T-helper 1 cell (primary cell): ENCODE measurements around the gene USP43.
A peak's percentile ranks its signal among the peaks of the same experiment; 100 is the strongest.

Experiments used
- DNase-seq, 5 donors: peaks; one replicate each; pipeline ENCODE4 v3.0.0-alpha.2; 2012 to 2020

The USP43 gene

GRCh38 chr17:9715503-9716016 is 70.2 kb downstream of the USP43 start:
- DNase-seq: no peak

GRCh38 chr17:9725575-9725974 is 80.3 kb downstream of the USP43 start:
- no peak for DNase-seq

DNA sequence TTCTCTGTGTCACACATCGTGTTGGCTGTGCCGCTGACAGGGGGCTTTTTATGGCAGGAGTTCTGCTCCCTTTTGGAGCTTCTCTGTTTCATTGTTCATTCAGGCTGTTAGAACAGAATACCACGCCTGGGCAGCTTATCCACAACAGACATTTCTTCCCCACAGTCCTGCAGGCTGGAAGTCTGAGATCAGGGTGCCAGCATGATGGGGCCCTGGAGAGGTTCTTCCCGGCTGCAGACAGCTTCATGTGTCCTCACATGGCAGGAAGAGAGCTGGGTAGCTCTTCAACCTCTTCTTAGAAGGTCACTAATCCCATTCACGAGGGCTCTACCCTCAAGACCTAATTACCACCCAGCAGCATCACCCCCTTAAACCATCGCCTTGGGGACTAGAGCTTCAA is 81.0 kb downstream of the USP43 start:
- DNase-seq: no peak

DNA sequence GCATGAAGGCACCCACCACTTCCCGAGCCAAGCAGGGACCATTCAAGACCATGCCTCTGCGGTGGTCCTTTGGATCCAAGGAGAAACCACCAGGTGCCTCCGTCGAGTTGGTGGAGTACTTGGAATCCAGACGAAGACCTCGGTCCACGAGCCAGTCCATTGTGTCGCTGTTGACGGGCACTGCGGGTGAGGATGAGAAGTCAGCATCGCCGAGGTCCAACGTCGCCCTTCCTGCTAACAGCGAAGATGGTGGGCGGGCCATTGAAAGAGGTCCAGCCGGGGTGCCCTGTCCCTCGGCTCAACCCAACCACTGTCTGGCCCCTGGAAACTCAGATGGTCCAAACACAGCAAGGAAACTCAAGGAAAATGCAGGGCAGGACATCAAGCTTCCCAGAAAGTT is 82.7 kb downstream of the USP43 start:
- DNase-seq: no peak

GRCh38 chr17:9728564-9728963 is 83.2 kb downstream of the USP43 start:
- no peak for DNase-seq

- peak in 1 of 5 donors; percentile 14 for DNase-seq
Measured at GRCh38 chr17:9729034-9729650, 83.8 kb downstream of the USP43 start.

DNA sequence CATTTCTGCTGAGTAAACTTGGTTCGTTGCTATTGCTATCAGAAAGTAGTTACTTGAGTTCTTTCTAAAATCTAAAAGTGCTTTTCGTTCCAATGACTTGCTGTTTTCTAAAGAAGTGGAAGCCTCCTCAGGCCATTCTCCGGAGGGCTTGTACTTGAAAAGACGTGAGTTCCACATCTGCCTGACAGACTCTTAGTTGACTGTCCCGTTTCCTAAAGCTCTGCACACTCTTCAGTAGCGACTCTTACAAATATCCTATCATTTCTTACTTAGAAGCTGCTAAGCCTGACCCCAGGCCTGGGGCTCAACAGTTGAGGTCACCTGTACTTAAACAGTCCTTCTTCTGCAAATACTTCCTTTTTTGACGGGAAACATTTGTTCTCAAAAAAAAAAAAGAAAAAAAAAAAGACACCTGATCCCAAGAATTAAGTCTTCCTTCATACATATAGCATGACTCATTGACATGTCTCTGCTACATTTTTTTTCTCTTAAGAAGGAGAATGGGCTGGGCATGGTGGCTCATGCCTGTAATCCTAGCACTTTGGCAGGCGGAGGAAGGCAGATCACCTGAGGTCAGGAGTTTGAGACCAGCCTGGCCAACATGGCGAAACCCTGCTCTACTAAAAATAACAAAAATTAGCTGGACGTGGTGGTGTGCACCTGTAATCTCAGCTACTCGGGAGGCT is 84.6 kb downstream of the USP43 start:
- no peak for DNase-seq

DNA sequence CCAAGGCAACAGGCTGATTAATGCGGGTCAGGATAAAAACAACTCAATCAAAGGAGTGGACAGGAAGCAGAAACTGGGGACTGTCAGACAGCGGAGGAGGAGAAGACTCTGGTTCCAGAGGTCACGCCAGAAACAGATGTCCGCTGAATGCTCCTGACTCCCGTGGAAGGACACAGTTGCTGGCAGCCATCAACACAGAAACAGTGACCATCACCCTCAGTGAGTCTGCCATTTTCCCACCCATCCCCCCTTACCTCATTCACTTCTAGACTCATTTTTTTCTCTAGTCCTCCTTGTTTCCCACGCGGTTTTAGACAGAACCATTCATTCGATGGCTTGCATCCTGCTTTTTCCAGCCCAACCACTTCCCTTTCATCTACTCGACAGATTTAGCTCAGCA is 105.2 kb downstream of the USP43 start:
- DNase-seq: no peak

DNA sequence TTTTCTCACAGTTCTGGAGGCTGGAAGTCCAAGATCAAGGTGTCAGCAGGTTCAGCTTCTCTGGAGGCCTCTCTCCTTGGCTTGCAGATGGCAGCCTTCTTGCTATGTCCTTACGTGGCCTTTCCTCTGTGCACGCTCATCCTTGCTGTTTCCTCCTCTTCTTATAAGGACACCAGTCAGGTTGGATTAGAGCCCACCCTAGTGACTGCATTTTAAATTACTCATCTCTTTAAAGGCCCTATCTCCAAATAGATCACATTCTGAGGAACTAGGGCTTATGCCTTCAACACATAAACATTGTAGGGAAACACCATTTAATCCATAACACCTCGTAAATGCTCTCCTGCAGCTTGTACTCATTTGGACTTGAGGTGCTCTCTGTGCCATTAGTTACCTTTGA is 109.8 kb downstream of the USP43 start:
- no peak for DNase-seq

DNA sequence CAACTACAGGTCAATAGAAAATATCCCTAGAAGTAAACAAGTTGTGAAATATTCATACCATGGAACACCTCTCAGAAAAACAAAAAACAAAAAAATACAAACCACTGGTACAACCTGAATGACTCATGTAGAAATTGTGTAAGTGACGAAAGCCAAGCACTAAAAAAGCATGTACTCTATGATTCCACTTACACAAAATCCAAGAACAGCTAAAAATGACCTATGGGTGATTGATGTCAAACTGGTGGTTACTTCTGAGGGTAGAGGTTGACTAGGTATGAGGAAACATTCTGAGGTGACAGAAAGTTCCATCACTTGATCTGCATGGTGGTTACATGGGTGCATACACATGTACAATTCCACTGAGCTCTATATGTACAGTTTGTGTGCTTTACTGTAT is 114.9 kb downstream of the USP43 start:
- DNase-seq: peak in 1 of 5 donors; percentile 4

DNA sequence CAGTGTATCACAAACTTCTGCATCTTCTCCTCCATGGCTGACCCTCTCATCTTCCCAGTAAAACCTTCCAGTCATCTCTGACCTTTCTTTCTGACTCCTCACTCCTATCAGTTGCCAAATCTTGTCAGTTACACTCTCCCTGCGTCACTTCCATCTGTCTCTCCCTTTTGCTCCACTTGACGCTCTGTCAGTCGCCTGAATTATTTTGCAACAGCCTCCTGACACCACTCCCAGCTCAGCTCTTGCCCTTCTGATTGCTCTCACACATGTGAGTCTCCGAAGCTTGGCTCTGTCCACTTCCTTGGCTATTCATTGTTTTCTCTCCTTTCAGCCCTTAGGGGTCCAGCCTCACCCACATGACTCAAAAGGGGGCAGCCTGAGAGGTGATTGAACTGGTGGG is 118.3 kb downstream of the USP43 start:
- DNase-seq: peak in 1 of 5 donors; percentile 2

DNA sequence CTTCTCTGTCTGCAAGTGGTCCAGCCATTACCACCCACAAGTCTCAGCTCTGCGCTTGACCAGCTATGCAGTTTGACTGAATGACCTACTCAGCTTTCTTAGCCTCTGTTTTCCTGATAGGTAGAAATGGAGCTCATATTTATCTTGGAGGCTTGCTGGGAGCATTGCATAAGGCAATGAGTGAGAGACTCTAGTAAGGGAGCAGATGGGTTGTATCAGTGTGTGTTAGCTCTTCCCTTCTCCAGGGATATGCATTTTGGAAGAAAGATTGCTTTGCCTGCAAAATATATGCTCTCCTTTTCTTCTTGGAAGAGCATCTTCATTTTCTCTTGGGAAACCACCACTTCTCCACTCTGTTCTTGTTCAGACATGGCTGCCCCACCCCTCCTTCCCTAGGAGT is 120.0 kb downstream of the USP43 start:
- no peak for DNase-seq

GRCh38 chr17:9766970-9767369 is 121.7 kb downstream of the USP43 start:
- no peak for DNase-seq

DNA sequence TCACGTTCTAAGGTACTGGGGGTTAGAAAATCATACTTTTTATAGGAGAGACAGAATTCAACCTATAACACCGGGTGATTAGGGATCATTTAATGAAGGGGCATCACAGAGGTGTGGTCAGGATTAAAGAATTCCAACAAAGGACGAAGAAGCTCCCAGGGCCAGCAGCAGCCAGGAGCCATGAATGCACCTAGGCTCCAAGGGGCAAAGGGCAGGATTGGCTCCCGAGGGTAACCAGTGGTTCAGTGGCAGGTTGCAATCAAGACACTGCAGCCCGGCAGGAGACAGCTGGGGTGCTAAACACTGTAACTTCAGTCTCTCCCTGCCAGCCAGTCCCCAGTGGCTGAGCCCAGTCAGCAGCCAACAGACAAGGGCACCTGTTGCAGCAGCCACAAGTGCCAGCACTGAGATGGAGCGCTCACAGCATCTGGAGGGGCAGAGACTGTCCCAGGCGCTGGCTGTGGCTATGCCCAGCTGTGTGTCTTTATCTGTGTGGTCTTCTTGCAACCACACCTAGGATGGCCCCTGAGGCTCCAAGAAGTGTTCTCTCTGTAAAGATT is 122.2 kb downstream of the USP43 start:
- DNase-seq: no peak

GRCh38 chr17:9768381-9768934 is 123.1 kb downstream of the USP43 start:
- DNase-seq: no peak

DNA sequence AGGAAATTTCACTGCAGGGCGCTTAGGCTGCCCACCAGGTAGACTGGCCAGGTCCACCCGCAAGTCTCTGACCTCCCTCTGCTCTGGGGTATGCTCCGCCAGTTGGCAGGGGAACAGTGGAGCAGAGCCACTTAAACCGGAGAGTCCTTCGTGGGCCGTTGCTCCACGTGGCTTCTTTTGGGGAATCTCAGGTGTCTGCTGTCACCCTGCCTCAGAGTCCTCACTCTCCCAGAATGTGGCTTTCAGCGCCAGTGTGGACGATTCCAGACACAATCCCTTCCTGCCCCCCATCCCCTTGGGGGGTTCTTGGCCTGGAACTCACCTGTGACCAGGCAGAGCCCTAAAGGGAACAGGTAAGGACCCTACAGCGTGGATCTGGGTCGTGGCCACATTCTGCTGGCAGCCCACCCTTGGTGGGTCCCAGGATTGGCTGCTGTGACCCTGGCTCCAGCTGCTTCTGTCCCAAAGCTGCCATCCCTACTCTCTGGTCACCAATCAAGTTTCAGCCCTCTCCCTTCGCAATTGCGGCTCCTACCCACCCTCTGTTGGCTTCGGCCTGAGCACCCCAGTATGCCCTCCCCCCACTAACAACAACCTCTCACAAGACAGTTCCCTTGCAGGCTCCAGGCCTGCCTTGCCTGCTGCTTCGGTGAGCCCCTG is 123.8 kb downstream of the USP43 start:
- no peak for DNase-seq

DNA sequence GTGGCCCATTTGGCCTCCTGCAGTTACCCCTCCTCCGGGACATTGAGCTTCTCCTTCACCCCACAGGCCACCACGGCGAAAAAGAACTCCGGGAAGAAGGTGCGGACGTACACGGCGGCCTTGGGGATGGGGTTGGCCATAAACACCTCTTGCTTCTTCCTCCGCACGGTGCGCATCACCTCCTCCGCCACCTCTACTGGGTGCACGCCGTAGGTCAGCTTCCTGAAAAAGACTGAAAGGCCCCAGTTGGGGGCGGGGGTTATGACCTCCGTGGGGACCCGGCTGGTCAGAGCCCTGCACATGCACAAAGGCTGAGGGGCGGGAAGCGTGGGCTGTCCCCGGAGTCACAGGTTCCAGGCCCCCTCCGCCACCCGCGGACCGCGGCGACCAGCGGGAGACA is 126.1 kb downstream of the USP43 start:
- DNase-seq: no peak

DNA sequence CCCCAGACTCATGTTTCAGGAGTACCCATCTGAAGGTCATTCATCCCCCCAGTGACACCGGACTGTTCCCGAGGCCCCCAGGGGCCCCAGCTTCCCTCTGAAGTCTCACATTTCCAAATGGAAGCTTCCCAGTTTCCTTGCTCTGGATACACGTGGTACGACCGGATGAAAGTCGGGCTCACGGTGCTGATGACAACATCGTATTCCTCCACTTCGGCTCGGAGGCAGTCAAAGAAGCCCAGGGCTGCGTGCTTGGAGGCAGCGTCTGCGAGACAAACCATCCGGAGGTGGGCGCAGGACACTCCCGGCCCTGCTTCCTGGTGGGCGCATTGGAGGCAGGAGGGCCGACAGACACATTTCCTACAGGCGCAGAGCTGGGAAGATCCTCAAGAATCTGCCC is 127.3 kb downstream of the USP43 start:
- no peak for DNase-seq

GRCh38 chr17:9776911-9777310 is 131.6 kb downstream of the USP43 start:
- no peak for DNase-seq
